ENCODE measurements around the gene WSB2.
"Not testable (repeated sequence)": the region's sequence is repeated elsewhere in the genome, so short reads cannot be mapped to it uniquely, and the experiment has no call there.

The WSB2 gene

DNA sequence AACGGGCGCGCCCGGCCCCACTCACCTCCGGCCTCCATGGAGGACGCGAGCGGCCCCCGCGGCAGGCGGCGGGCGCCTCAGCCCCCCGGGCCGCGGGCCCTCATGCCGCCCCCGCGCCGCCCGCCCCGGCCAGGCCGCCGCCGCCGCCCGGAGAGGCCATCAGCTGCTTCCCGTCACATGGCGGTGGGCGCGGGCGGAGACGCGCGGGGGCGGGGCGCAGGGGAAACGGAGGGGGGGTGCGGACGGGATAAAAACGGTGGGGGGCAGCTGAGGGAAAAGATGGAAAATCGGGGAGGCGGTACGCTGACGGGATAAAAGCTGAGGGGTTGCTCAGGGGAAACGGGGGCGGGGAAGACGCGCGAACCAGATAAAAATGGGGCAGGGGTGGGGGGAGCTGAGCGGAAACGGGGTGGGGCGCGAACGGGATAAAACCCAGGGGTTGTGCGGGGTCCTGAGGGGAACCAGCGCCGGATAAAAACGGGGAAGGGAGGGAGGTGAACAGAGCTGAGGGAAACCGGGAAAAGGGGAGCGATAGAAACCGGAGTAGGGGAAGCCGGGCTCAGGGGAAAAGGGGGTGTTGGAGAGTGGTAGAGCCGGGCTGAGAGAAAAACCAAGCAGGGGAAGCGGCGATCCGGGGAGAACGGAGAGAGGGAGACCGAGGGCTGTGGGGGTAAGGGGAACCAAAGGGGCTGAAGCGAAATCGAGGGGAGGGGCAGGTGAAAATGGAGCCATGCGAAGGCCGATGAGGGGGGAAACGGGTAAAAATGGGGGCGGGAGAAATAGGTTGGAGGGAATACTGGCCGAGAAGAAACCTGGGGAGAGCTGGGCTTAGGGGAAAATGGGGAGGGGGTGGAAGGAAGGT is at the start of gene WSB2:
TSS of gene WSB2 (minus strand) at position 169 of the 862 bp plus-strand sequence. CDS start at position 38, 131 bp downstream.
- no peak for DNase-seq (ENCODE audit: low read depth)

DNA sequence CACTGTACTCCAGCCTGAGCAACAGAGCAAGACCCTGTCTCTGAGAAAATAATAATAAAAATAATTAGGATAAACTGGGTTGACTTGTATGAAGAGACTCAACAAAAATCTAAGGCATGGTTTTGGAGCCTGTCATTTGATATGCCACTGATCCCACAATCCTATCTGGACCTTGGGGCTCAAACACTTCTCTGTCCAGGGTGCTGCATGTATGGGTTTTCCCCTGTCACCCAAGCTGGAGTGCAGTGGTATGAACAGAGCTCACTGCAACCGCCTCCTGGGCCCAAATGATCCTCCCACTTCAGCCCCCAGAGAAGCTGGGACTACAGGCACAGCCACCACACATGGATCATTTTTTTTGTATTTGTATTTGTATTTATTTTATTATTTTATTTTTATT is 48.1 kb upstream of the WSB2 start:
- no peak for DNase-seq (ENCODE audit: low read depth)

DNA sequence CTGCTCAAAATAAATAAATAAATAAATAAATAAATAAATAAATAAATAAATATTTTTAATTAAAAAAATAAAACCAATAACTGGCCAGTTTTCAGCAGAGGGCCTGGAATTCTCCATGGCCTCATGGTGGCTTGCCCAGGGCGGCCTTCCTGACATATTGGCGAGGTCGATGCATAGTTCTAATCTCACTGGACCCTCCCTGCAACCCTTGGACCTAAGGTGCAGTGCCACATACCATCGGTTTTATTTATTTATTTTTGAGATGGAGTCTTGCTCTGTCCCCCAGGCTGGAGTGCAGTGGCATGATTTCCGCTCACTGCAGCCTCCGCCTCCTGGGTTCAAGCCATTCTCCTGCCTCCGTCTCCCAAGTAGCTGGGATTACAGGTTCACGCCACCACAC is 46.7 kb upstream of the WSB2 start:
- DNase-seq (ENCODE audit: low read depth): no peak

DNA sequence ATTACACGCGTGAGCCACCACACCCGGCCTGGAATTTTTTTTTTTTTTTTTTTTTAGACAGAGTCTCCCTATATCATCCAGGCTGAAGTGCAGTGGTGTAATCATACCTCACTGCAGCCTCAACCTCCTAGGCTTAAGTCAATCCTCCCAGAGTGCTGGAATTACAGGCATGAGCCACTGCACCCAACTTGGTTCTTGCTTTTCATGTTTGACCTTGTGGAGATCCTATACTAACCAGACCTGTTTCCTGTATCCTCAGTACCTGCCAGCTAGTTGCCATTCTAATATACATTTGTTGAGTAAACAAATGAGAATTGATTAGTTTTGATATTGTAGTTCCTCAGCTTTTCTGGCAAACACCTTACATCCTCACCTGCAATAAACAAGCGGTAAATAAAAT is 46.0 kb upstream of the WSB2 start:
- no peak for DNase-seq (ENCODE audit: low read depth)

DNA sequence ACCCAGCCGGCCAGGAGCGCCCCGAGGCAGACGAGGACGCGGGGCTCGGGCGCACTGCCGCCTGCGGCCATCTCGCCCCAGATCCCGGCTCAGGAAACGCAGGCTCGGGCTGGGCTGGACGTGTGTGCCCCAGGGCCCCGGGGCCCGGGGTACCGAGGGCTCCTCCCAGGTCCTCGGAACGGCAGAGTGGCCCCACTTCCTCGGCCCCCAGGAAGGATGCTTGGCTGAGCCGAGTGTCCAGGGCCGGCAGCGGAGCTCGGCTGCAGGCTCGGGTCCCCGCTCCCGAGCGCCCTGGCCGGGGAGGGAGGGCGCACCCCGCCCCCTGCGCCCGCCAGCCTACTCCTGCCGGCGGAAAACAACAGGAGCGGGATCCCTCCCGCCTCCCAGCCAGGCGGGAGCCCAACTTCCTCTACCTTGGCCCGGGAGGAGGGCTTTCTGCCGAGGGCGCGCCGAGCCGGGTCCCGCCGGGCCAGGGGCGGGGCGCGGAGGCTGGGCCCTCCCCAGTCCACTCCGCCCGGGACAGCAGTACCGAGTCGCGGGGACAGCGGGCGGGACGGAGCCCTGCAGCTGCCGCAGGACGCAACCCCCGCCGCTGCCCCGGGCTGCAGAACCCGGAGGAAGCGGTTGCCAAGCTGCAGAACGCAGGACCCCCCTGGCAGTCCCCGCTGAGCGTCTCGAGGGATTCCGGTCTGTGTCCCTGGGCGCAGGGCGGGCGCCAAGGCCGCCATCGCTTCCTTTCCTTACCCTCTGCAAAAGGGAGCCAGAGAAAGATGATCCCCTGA is 42.8 kb upstream of the WSB2 start, which contains the start of gene VSIG10:
TSS of gene VSIG10 (minus strand) at position 411 of the 782 bp plus-strand sequence. CDS start at position 71, 340 bp downstream.
- DNase-seq (ENCODE audit: low read depth): peak; percentile 21

DNA sequence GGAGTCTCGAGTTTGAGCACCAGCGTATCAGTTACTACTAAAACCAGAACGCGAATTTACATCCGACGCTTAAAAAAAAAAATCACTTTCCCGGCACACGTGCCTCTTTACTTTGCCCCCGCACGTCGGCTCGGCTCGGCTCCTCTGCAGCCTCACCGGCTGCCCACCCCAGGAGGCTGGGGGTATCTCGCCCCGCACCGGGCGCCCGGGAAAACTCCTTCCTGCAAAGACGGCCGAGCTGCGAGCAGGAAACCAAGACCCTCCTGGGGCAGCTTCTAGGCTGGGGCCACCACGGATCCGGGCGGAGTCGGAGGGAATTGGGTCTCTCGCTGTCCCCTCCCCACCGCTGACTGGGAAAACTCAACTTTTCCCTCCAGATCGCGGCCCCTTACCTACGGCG is 42.2 kb upstream of the WSB2 start:
- no peak for DNase-seq (ENCODE audit: low read depth)

DNA sequence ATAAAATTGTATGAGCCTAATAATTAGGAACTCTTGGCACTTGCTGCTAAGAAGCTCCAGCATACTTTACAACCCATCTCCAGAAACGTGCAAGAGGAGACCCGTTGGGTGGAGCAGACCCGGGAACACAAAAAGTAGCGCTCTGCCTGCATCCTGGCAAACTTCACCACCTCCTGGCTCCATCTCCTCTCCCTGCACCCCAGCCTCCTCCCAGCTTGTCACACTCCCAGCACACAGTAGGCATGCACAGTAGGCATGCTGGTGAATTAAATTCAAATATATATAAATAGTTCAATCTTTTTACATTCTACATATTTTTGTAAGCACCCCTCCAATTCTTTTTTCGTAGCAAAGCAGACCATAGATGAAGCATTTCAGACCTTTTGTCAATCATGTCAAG is 41.6 kb upstream of the WSB2 start:
- no peak for DNase-seq (ENCODE audit: low read depth)

DNA sequence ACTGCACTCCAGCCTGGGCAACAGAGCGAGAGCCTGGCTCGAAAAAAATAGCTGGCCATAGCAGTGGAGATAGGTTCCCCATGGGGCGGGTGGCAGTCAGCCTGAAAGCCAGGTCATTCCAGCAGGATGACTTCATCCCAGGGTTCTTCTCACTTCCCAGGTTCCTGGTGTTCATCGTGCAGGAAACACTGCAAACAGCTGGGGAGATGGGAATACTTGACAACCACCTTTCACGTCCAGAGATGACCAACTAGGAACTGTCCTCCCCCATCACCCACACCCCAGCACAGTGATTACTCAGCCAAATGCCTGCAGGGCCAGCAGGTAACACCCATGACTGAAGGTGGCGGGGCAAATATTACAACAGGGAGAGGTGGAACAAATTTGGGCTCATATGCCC is 41.1 kb upstream of the WSB2 start:
- DNase-seq (ENCODE audit: low read depth): no peak

DNA sequence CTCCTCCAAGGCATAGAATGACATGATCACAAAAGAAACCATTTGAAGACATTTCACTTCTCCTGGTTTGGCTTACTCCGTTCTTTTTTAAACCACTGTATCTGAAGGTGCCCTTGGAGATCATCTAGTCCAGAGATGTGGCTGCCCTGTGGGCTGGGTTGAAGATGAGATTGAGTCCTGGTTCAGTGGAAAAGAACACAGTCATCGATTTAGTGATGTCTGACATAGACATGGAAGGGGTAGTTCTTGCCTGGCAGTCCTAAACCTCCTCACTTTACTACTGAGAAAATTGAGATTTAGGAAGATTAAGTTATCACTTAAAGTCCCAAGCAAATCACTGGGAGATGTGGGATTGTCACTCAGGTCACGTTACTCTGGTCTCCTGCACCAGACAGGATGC is 40.1 kb upstream of the WSB2 start:
- no peak for DNase-seq (ENCODE audit: low read depth)

DNA sequence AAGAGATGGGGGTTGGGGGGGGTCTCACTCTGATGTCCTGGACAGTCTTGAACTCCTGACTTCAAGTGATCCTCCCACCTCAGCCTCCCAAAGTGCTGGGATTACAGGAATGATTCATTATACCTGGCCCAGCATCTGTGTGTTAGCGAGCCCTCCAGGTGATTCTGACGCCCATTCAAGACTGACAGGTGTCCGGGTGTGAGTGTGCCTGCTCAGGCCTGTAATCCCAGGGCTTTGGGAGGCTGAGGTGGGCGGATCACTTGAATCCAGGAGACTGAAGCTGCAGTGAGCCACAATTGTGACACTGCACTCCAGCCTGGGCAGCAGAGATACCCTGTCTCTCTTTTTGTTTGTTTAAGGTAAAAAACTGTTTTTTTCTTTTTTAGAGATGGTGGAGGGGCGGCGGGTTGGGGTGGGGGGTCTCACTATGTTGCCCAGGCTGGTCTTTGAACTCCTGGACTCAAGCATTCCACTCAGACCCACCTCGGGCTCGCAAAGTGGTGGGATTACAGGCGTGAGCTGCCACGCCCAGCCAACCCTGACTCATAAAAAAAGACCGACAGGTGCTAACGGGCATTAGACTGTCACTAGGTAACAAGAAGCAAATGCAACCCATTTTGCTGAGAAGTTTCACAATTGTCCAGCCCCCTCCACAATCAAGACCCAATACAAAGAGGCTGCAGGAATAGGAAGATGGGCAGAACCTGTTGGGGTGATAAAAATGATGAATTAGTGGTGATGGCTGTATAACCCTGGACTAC is 38.1 kb upstream of the WSB2 start:
- no peak for DNase-seq (ENCODE audit: low read depth)

DNA sequence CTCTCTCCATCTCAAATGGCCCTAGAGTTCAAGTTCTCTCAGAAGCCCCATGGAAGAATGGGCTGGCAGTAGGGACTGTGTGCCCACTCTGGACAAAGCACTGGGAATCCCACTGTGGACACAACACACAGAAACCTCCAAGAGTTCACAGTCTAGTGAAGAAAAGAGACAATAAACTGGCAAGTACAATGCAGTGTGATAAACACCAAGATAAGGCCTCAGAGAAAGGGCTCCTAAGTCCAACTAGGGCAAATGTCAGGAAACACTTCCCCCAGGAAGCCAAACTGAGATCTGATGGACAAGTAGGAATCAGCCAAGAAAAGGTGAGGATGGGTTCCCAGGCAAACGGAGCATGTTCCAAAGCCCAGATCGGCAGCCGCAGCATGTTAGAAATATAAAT is 37.4 kb upstream of the WSB2 start:
- no peak for DNase-seq (ENCODE audit: low read depth)

DNA sequence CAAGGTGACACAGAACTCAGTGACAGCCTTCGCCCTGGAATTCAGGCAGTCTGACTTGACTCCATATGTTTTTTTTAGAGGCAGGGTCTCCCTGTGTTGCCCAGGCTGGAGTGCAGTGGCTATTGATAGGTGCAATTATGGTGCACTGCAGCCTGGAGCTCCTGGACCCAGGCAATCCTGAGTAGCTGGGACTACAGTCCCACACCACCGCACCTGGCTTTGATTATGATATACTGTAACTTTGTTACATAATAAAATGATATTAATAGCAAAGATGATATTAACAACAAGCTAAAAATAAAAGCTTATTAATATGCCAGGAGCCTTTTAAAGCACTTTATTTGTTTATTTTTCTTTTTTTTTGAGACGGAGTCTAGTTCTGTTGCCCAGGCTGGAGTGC is 33.1 kb upstream of the WSB2 start:
- no peak for DNase-seq (ENCODE audit: low read depth)

DNA sequence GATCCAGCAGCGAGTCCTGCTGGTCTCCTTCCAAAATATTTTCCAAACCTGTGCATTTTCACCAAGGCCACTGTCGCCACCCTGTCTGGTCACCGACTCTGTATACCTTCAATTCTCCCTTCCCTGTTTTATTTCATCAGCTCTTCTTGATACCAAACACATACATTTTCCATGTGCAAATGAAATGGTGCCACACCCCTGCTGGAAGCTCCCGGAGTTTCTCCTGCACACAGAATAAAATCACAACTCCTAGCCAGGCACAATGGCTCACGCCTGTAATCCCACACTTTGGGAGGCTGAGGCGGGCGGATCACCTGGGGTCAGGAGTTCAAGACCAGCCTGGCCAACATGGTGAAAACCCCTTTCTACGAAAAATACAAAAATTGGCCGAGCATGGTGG is 28.8 kb upstream of the WSB2 start:
- no peak for DNase-seq (ENCODE audit: low read depth)

DNA sequence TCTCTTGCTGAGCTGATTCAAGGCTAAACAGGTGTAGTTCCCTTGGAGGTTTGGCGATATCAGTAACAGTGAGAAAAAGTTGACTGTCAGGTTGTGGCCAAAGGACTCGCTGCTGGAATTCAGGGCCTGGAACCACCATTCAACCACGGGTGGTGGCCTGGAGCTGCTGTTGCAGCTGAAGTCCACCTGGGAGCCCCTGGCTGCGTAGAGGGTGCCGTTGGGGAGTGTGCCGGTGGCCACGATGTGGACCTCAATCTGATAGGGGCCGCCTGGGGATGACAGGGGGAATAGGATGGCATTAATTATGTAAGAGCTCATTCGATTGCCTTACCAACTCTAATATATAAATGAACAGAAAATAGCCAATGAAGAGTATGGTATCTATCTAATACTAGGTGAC is 21.2 kb upstream of the WSB2 start:
- no peak for DNase-seq (ENCODE audit: low read depth)

DNA sequence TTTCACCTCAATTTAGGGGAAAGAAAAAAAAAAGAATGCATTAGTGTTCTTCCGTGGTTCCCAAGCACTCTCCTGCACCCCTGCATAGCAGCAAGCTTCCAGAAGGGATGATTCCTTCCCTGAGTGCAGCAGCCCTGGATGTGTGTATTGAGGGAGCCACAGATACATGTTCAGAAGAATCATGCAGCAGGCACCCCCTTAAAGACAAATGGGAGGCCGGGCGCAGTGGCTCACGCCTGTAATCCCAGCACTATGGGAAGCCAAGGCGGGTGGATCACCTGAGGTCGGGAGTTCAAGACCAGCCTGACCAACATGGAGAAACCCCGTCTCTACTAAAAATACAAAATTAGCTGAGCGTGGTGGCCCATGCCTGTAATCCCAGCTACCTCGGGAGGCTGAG is 20.5 kb upstream of the WSB2 start:
- not testable (repeated sequence) for DNase-seq (ENCODE audit: low read depth)

DNA sequence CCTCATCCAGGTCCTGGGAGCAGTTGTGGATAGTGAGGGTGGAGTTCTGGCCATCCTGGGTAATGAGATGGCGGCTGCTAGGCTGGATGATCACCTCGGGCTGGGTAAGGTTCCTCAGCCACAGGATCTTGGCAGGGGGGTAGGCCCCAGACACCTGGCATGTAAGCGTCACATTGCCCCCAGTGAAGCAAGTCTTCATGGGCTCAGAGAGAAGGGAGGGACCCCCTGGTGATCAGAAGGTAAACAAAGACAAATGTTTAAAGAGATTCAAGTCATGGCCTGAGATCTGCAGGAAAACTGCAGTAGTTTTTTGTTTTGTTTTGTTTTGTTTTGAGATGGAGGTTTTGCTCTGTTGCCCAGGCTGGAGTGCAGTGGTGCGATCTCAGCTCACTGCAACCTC is 12.8 kb upstream of the WSB2 start:
- no peak for DNase-seq (ENCODE audit: low read depth)

DNA sequence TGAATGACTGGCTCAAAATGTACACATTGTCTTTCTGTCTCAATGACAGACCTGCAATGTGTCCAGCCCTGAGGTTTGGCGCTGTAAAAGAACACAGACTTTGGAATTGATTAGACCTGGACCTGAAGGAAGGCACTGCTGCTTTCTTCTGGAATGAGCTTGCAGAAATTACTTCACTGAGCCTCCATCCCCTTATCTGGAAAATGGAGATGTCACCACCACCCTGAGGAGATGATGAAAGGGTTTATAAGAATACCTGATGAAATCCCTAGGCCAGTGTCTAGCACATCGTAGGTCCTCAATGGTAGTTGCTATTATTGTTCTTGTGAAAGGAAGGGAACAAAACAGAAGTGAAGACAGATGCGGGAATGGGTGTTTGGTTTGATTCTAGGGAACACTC is 9.7 kb upstream of the WSB2 start:
- DNase-seq (ENCODE audit: low read depth): no peak

DNA sequence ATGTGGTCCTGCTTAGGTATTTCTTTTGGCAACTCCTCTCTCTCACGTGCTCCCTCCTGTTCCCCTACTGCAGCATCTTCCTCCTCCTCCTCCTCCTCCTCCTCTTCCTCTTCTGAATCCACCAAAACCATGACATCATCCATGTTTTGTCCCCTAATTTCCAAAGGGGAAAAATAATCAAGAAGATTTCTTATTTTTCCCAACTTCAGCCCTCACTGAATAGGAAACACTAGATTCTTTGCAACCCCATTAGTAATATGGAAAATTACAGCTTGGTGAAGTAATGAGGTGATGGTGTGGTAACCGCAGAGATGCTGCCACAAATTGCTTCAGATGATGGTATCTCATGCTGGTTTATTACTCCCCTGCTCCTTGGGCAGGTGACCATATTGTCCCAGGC is 7.5 kb upstream of the WSB2 start:
- DNase-seq (ENCODE audit: low read depth): no peak

DNA sequence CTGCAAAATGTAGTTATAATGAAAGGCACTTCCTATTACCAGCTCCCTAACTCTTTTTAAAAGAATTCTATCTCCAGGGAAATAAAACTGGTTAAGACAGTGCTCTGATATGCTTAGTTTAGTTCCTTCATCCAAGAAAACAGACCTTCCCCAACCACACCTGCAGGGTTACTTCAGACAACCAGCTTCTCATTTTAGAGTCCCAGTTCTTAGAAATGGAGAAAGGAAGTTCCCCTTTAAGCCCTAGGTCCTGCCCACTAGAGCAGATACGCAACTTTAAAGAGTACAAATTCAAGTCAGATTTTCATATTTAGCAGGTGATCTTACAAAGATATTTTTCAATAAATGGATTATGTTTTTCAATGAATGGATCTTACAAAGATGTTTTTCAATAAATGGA is 4.4 kb upstream of the WSB2 start:
- DNase-seq (ENCODE audit: low read depth): no peak

DNA sequence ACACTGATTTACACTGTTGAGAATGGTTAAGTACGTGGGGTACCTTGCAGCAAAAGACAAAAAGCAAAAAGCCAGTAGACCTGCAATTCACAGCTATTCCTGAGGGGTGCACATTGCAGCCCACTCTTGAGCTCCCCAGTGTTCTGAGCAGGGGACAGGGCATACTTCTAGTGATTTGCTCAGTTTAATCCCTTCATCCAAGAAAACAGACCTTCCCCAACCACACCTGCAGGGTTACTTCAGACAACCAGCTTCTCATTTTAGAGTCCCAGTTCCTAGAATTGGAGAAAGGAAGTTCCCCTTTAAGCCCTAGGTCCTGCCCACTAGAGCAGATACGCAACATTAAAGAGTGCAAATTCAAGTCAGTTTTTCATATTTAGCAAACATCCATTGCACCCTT is 3.6 kb upstream of the WSB2 start:
- DNase-seq (ENCODE audit: low read depth): no peak

DNA sequence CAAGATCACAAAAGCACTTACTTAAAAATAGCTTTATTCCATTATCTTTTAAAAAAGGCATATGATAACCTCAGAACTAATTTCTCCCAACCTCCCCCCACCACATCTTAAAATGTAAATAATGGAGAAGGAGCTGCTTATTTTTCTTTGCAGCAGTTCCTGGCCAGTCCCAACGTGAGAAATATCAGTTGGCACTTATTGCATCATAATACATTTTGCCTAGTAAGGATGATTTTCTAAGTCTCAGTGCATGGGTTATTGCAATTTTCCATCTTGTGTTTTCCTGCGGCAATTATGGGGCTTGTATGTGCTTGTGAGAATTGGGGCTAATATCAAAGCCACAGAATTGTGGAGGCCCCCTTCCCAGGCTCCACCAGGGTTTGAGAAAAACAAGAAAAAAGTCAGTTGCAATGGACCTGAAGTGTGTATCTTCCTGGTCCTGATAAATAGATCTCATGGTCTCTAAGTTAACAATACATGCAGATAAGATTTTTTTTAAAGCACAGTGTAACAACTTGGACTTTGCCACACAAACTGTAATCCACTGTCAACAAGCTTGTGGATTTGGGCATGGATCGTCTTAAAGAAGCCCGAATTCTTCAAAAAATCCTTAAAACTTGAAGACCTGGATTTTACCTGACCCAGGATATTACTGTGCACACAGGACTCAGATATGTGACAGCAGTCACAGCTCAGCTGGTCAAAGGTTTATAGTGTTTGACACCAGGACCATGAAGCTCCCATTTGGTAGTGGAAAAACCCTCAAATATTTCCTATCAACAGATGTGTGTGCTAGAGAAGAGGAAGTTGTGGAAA is 2.8 kb upstream of the WSB2 start:
- DNase-seq (ENCODE audit: low read depth): no peak

Data from stromal cell of bone marrow (primary cell).